ENCODE results near the gene PTPRG.

- TF ChIP-seq CTCF (IDR thresholded peaks at IDR 0.05) (no peak), POLR2A (IDR thresholded peaks at IDR 0.05) (no peak)
Measured at GRCh38 chr3:62169906-62170660, 608.7 kb downstream of the PTPRG start.
